ENCODE data around the gene PET117.

Gene PET117

GRCh38 chr20:18156045-18156444, 18.4 kb downstream of the PET117 start:
- DNase-seq (ENCODE audit: low spot score) = no peak
- ChIA-PET CTCF (no interaction called here), POLR2A (ENCODE audit: low non-redundant PET) (no interaction called here)
- H3K27ac ChIP-seq = no peak overlapping the region
- no peak for TF ChIP-seq CTCF (conservative IDR thresholded peaks at IDR 0.05; ENCODE audit: low read depth)

- no peak for DNase-seq (ENCODE audit: low spot score)
- ChIA-PET POLR2A (ENCODE audit: low non-redundant PET) (no interaction called here), CTCF (no interaction called here)
- TF ChIP-seq CTCF (conservative IDR thresholded peaks at IDR 0.05; ENCODE audit: low read depth) = no peak
- no peak overlapping the region for H3K27ac ChIP-seq
These were observed 26.7 kb downstream of the PET117 start for GRCh38 chr20:18164356-18164755.

DNA sequence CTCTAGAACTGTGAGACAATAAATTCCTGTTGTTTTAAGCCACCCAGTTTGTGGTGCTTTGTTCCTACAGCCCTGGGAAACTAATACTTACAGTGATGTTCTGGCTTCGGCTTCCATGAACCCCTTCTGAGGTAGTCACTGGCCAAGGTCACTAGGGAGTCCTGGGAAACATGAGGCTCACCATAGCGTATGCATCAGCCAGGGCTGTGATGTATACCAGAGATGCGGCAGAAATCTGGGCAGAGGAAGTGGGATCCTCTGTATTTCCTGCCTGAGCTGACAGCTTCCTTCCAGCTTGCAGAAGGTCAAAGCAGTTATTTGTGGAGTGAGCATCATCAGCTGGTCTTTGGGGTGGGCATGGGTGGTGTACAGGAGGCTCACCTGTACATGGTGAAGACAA, 27.9 kb downstream of the PET117 start:
- no peak for TF ChIP-seq CTCF (conservative IDR thresholded peaks at IDR 0.05; ENCODE audit: low read depth)
- H3K27ac ChIP-seq = no peak overlapping the region
- CTCF ChIA-PET = interaction anchor here (0.7 kb wide), 1 partner anchor 11 kb away, joined by 4 read pairs; no protein-coding TSS in a partner anchor
- POLR2A ChIA-PET (ENCODE audit: low non-redundant PET) = no interaction called here
- DNase-seq (ENCODE audit: low spot score) = no peak

DNA sequence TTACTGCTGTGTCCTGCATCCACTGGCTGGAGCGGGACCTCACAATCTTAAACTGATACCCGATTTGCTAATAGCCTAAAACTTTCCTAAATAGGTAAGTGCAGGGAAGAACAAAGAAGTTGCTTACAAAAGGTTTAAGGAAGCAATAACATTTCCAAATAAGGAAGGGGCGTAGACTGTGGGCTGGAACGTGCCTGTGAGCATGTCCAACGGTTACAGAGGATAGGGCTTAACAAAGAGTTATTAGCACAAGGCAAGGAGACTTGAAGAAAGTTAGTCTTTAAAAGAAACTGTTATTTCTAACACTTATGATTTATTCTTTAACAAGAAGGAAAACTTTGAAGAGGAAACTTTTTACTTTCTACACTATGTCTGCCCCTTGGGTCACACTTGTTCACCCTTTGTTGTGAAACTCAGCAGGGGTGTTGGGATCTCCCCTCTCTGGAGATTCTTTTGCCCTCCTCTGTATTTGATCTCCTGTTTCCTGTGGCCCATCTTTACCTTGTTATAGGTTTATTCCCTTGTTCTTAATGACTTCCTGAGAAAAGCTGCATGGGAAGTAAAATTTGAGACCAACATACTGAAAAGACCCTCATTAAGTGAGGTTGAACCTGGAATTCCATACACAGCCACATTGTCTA, 28.7 kb downstream of the PET117 start:
- ChIA-PET POLR2A (ENCODE audit: low non-redundant PET) (no interaction called here), CTCF (no interaction called here)
- H3K27ac ChIP-seq = no peak overlapping the region
- DNase-seq (ENCODE audit: low spot score) = no peak
- TF ChIP-seq CTCF (conservative IDR thresholded peaks at IDR 0.05; ENCODE audit: low read depth) = no peak

DNA sequence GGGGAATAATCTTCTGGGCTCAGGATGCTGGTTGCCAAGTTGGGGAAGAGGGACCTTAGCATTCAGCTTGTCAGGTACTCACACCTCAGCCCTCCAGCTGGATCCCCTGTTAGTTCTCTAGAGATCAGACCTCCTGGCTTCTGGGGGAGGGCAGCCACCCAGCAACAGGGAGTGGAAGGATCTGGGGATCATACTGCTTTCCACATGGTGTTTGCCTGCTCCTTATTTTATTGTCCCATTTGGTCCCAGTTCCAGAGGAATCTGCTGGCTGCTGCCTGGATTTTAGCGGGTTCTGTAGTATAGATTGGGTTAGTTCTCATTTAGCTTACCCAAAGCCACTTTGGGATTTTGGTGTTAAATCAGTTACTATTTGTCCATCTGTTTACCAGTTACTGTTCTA, 29.3 kb downstream of the PET117 start:
- DNase-seq (ENCODE audit: low spot score) = no peak
- no peak for TF ChIP-seq CTCF (conservative IDR thresholded peaks at IDR 0.05; ENCODE audit: low read depth)
- ChIA-PET POLR2A (ENCODE audit: low non-redundant PET) (no interaction called here), CTCF (no interaction called here)
- H3K27ac ChIP-seq = no peak overlapping the region

- ChIA-PET CTCF (no interaction called here), POLR2A (ENCODE audit: low non-redundant PET) (no interaction called here)
- H3K27ac ChIP-seq = no peak overlapping the region
- DNase-seq (ENCODE audit: low spot score) = no peak
- TF ChIP-seq CTCF (conservative IDR thresholded peaks at IDR 0.05; ENCODE audit: low read depth) = no peak
These were observed 34.7 kb downstream of the PET117 start for GRCh38 chr20:18172379-18172778.
